Ascending aorta (tissue), 2 donors: ENCODE data around the gene ENDOV. TPM values are rescaled to one million over a fixed set of nuclear protein-coding genes. Genes with fewer than 3 reads are reported as not detected.

Source experiments
- DNase-seq, 2 donors: peaks; one replicate each; pipeline ENCODE4 v3.0.0-alpha.2; 2019; ENCODE audit warnings: low spot score in 2 of 2
- H3K27ac ChIP-seq, 2 donors: fragments of 200-600 bp; sonication (generic); one replicate each; pipeline ENCODE4 v1.5.1; 2016 to 2017; ENCODE audit warnings: mild to moderate bottlenecking in 1 of 2
- H3K27me3 ChIP-seq: fragments of 200-600 bp; sonication (generic); one replicate; pipeline ENCODE4 v1.5.1; 2017
- H3K36me3 ChIP-seq, 2 donors: fragments of 200-600 bp; sonication (generic); one replicate each; pipeline ENCODE4 v1.5.1; 2016
- H3K4me1 ChIP-seq, 2 donors: fragments of 200-600 bp; sonication (generic); one replicate each; pipeline ENCODE4 v1.5.1; 2016 to 2017; ENCODE audit warnings: mild to moderate bottlenecking in 1 of 2
- H3K4me3 ChIP-seq, 2 donors: fragments of 200-600 bp; sonication (generic); one replicate each; pipeline ENCODE4 v1.5.1; 2016 to 2017; ENCODE audit warnings: mild to moderate bottlenecking in 1 of 2
- H3K9me3 ChIP-seq, 2 donors: fragments of 200-600 bp; sonication (generic); one replicate each; pipeline ENCODE4 v1.5.1; 2016
- CTCF ChIP-seq, 3 experiments: fragments of 200-600 bp in 2 of 3; fragments of 450-650 bp in 1 of 3; sonication (generic) in 2 of 3; IDR thresholded peaks; one replicate each; pipeline ENCODE4 v1.5.1; 2016 to 2019; ENCODE audit warnings: antibody characterized with exemption in 3 of 3, mild to moderate bottlenecking in 1 of 3, moderate library complexity in 1 of 3
- intact Hi-C: fragments of 100-400 bp; cut with DNase I; formaldehyde crosslinking; loops from one replicate; pipeline ENCODE4 v1.15.1; 2023
- total RNA-seq: library from RNA; depleted of rRNA; stranded (reverse); fragments of >200 nt; gene quantifications from one replicate; pipeline ENCODE4 v1.1.0, GENCODE V29; 2016

The ENDOV gene
- total RNA-seq, 1 donor from 2014 or later: 18.0 TPM

GRCh38 chr17:80458016-80458415 is 43.0 kb downstream of the ENDOV start:
- intact Hi-C loops: no loop called here
- Histone ChIP-seq H3K9me3 (no peaks in the 10 kb centered on the region), H3K36me3 (no peaks in the 10 kb centered on the region), H3K4me3 (no peak overlapping the region), H3K27ac (no peak overlapping the region), H3K4me1 (peaks cover 4 to 12% of the 10 kb centered on the region in 2 donors), H3K27me3 (no peaks in the 10 kb centered on the region)
- no peak for DNase-seq
- no peak for TF ChIP-seq CTCF (IDR thresholded peaks at IDR 0.05)

DNA sequence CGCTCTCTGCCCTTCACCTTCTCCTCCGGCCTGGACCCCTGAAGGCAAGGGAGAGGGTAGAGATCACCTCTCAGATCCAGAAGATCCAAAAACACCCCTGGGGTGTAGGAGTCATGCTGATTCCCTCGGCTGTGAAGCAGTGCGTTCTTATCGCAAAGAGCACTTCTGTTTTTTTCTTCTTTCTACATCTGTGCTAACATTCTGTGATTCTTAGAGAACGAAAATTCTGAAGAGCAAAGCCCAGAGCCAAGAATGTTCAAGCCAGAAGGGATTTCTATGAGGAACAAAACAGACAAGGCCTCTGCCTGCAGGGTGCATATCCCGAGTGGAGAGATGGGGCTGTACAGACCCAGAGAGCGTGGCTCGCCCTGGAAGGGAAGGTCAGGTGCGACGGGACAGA is 44.3 kb downstream of the ENDOV start:
- H3K27me3 ChIP-seq: no peaks in the 10 kb centered on the region
- no peaks in the 10 kb centered on the region for H3K36me3 ChIP-seq
- no peak overlapping the region for H3K27ac ChIP-seq
- intact Hi-C loops: no loop called here
- no peak for DNase-seq
- peaks cover under 1 to 7% of the 10 kb centered on the region in 2 donors for H3K4me1 ChIP-seq
- H3K4me3 ChIP-seq: no peak overlapping the region
- TF ChIP-seq CTCF (IDR thresholded peaks at IDR 0.05): no peak
- H3K9me3 ChIP-seq: no peaks in the 10 kb centered on the region

- no peak overlapping the region for H3K27ac ChIP-seq
- no peaks in the 10 kb centered on the region for H3K27me3 ChIP-seq
- no peak for TF ChIP-seq CTCF (IDR thresholded peaks at IDR 0.05)
- H3K36me3 ChIP-seq: no peaks in the 10 kb centered on the region
- H3K9me3 ChIP-seq: no peaks in the 10 kb centered on the region
- intact Hi-C loops: no loop called here
- H3K4me3 ChIP-seq: no peak overlapping the region
- no peak for DNase-seq
- H3K4me1 ChIP-seq: peaks cover 0 to 7% of the 10 kb centered on the region in 2 donors
Measured at GRCh38 chr17:80460429-80460834, 45.5 kb downstream of the ENDOV start.

GRCh38 chr17:80461528-80462160 is 46.7 kb downstream of the ENDOV start:
- no peak for DNase-seq
- TF ChIP-seq CTCF (IDR thresholded peaks at IDR 0.05): no peak
- H3K27ac ChIP-seq: no peak overlapping the region
- no peaks in the 10 kb centered on the region for H3K36me3 ChIP-seq
- H3K27me3 ChIP-seq: no peaks in the 10 kb centered on the region
- H3K4me1 ChIP-seq: peaks cover 0 to 3% of the 10 kb centered on the region in 2 donors
- no peaks in the 10 kb centered on the region for H3K9me3 ChIP-seq
- no peak overlapping the region for H3K4me3 ChIP-seq
- intact Hi-C loops: no loop called here

DNA sequence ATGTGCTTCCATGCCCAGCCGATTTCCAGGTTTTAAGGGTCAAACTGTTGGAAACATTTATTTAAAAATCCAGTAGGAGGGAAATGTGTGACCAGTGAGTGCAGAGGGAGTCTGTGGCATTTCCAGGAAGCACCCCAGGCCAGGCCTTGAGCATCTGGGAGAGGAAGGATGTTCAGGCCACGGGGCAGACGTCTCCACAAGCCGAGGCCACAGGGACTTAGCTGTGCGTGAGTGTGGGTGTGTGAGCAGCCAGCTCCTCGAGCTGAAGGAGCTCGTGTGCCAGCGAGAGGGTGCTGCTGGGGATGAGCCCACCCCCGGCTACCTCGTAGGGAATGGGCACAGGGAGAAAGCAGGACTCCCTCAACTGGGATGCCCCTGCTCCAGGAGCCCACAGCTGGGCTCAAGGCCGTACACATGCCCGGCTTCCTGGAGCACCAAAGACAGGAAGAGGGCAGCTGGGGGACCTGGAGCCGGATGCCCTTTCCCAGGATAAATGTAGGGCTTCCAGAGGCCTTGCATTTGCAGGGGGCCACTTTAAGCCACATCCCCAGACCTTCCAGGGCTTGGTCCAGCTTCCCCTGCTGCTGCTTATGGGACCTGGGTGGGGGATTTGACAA is 48.9 kb downstream of the ENDOV start:
- peaks cover 0 to 3% of the 10 kb centered on the region in 2 donors for H3K4me1 ChIP-seq
- DNase-seq: no peak
- TF ChIP-seq CTCF (IDR thresholded peaks at IDR 0.05): no peak
- H3K27me3 ChIP-seq: peaks cover 9% of the 10 kb centered on the region
- no peaks in the 10 kb centered on the region for H3K36me3 ChIP-seq
- no peak overlapping the region for H3K4me3 ChIP-seq
- H3K9me3 ChIP-seq: no peaks in the 10 kb centered on the region
- H3K27ac ChIP-seq: no peak overlapping the region
- intact Hi-C loops: no loop called here
